ENCODE results near the gene TCAF1.
A peak's percentile ranks its signal among the peaks of the same experiment; 100 is the strongest.
"Not testable (repeated sequence)": the region's sequence is repeated elsewhere in the genome, so short reads cannot be mapped to it uniquely, and the experiment has no call there.

The TCAF1 gene

GRCh38 chr7:143846692-143847091 is 55.3 kb downstream of the TCAF1 start:
- no peak for TF ChIP-seq CTCF (IDR thresholded peaks at IDR 0.05; ENCODE audit: extremely low read depth, missing control alignments)
- no peak for DNase-seq (ENCODE audit: low spot score)

GRCh38 chr7:143841696-143842095 is 60.3 kb downstream of the TCAF1 start:
- not testable (repeated sequence) for DNase-seq (ENCODE audit: low spot score)

GRCh38 chr7:143840062-143840461 is 61.9 kb downstream of the TCAF1 start:
- not testable (repeated sequence) for DNase-seq (ENCODE audit: low spot score)

- not testable (repeated sequence) for DNase-seq (ENCODE audit: low spot score)
- TF ChIP-seq CTCF (IDR thresholded peaks at IDR 0.05; ENCODE audit: extremely low read depth, missing control alignments) = peak; percentile 77
Measured at GRCh38 chr7:143837223-143837622, 64.8 kb downstream of the TCAF1 start.

GRCh38 chr7:143836622-143837021 is 65.4 kb downstream of the TCAF1 start:
- DNase-seq (ENCODE audit: low spot score) = not testable (repeated sequence)

- DNase-seq (ENCODE audit: low spot score) = not testable (repeated sequence)
Measured at GRCh38 chr7:143836088-143836487, 65.9 kb downstream of the TCAF1 start.

- DNase-seq (ENCODE audit: low spot score) = not testable (repeated sequence)
Measured at GRCh38 chr7:143826578-143826977, 75.4 kb downstream of the TCAF1 start.

GRCh38 chr7:143824295-143825135 is 77.5 kb downstream of the TCAF1 start:
- DNase-seq (ENCODE audit: low spot score) = not testable (repeated sequence)

GRCh38 chr7:143823634-143824294 is 78.2 kb downstream of the TCAF1 start:
- not testable (repeated sequence) for DNase-seq (ENCODE audit: low spot score)

GRCh38 chr7:143821392-143822277 is 80.3 kb downstream of the TCAF1 start:
- DNase-seq (ENCODE audit: low spot score) = not testable (repeated sequence)

- DNase-seq (ENCODE audit: low spot score) = not testable (repeated sequence)
Measured at GRCh38 chr7:143817873-143818272, 84.1 kb downstream of the TCAF1 start.

- not testable (repeated sequence) for DNase-seq (ENCODE audit: low spot score)
Measured at GRCh38 chr7:143816471-143817133, 85.4 kb downstream of the TCAF1 start.

- not testable (repeated sequence) for DNase-seq (ENCODE audit: low spot score)
Measured at GRCh38 chr7:143810639-143811038, 91.3 kb downstream of the TCAF1 start.

GRCh38 chr7:143806664-143807071 is 95.3 kb downstream of the TCAF1 start:
- not testable (repeated sequence) for DNase-seq (ENCODE audit: low spot score)
